ENCODE data around the gene BRD9. TPM values are rescaled to one million over a fixed set of nuclear protein-coding genes. Genes with fewer than 3 reads are reported as not detected.
"Not testable (repeated sequence)": the region's sequence is repeated elsewhere in the genome, so short reads cannot be mapped to it uniquely, and the experiment has no call there.

The BRD9 gene
- total and polyA plus RNA-seq, 2 donors (not counting 1 experiment from before 2014, with no cell fraction given), result 13.0 to 35.3 TPM

DNA sequence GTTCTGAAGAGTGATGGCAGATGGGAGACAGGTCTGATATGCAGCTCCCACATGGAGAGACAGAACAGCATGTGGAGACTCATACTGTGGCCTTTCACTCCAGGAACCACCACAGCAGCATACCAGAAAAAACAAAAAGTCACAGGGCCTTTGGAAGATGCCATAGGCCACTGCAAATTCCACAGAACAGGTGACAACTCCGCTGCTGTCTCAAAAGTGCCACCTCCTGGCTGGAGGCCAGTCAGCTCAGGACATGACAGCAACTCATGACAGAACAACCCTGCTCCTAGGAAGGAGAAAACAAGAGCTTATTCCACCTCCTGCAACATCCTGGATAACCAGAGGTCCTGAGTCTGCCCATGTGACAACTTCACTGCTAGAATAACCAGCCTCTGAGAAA is 67.1 kb downstream of the BRD9 start:
- H3K27ac ChIP-seq (ENCODE audit: insufficient read depth, low read length); H3K9me3 ChIP-seq (ENCODE audit: control insufficient read depth, insufficient read depth, low read depth, low read length); H4K20me1 ChIP-seq (ENCODE audit: control insufficient read depth, extremely low read depth, insufficient read depth, low read length); H3K36me3 ChIP-seq (ENCODE audit: control insufficient read depth, insufficient read depth, low read length); H3K4me3 ChIP-seq (replicated peaks in 1 of 4; ENCODE audit: control extremely low read depth in 1 of 4, insufficient read depth in 1 of 4, low read depth in 3 of 4, low read length in 4 of 4); DNase-seq (ENCODE audit: low read depth in 2 of 2); H3K79me2 ChIP-seq (ENCODE audit: control insufficient read depth, insufficient read depth, low read length); H3K27me3 ChIP-seq (ENCODE audit: control insufficient read depth, insufficient read depth, low read length); H3K4me1 ChIP-seq (ENCODE audit: control insufficient read depth, extremely low read depth, insufficient read depth, low read length); H2AFZ ChIP-seq (ENCODE audit: low read length); H3K4me2 ChIP-seq (ENCODE audit: extremely low read depth, insufficient read depth, low read length); H3K9ac ChIP-seq (ENCODE audit: insufficient read depth, low read length): not testable (repeated sequence)

DNA sequence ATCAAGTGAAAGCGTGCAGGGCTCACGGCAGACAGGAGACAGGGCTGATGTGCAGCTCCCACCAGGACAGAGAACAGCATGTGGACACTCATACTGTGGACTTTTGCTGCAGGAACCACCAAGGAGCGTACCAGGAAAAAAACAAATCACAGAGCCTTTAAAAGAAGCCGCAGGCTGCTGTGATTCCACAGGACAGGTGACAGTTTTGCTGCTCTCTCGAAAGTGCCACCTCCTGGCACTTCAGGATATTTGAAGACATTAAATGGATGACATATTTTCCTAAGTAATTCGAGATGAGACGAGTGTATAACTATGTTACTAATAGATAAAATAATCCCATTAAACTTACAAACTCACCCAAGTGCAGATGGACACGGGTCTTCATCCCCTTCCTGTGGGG is 71.1 kb downstream of the BRD9 start:
- Histone ChIP-seq H3K79me2 (ENCODE audit: control insufficient read depth, insufficient read depth, low read length) (no peaks in the 10 kb centered on the region), H3K36me3 (ENCODE audit: control insufficient read depth, insufficient read depth, low read length) (no peaks in the 10 kb centered on the region), H3K9me3 (ENCODE audit: control insufficient read depth, insufficient read depth, low read depth, low read length) (no peaks in the 10 kb centered on the region), H3K4me1 (ENCODE audit: control insufficient read depth, extremely low read depth, insufficient read depth, low read length) (no peaks in the 10 kb centered on the region), H4K20me1 (ENCODE audit: control insufficient read depth, extremely low read depth, insufficient read depth, low read length) (no peaks in the 10 kb centered on the region), H3K27me3 (ENCODE audit: control insufficient read depth, insufficient read depth, low read length) (no peaks in the 10 kb centered on the region), H2AFZ (ENCODE audit: low read length) (no peak overlapping the region), H3K9ac (ENCODE audit: insufficient read depth, low read length) (no peak overlapping the region), H3K27ac (ENCODE audit: insufficient read depth, low read length) (no peak overlapping the region), H3K4me3 (replicated peaks in 1 of 4; ENCODE audit: control extremely low read depth in 1 of 4, insufficient read depth in 1 of 4, low read depth in 3 of 4, low read length in 4 of 4) (no peak overlapping the region), H3K4me2 (ENCODE audit: extremely low read depth, insufficient read depth, low read length) (no peak overlapping the region)
- TF ChIP-seq, protein P1, sequence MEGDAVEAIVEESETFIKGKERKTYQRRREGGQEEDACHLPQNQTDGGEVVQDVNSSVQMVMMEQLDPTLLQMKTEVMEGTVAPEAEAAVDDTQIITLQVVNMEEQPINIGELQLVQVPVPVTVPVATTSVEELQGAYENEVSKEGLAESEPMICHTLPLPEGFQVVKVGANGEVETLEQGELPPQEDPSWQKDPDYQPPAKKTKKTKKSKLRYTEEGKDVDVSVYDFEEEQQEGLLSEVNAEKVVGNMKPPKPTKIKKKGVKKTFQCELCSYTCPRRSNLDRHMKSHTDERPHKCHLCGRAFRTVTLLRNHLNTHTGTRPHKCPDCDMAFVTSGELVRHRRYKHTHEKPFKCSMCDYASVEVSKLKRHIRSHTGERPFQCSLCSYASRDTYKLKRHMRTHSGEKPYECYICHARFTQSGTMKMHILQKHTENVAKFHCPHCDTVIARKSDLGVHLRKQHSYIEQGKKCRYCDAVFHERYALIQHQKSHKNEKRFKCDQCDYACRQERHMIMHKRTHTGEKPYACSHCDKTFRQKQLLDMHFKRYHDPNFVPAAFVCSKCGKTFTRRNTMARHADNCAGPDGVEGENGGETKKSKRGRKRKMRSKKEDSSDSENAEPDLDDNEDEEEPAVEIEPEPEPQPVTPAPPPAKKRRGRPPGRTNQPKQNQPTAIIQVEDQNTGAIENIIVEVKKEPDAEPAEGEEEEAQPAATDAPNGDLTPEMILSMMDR (conservative IDR thresholded peaks at IDR 0.05 in 1 of 2, IDR thresholded peaks at IDR 0.05 in 1 of 2; ENCODE audit: low read depth in 1 of 2, low read length in 2 of 2), result no peak
- TF ChIP-seq EZH2 (IDR thresholded peaks at IDR 0.05; ENCODE audit: low read length, missing control alignments), result no peak
- DNase-seq (ENCODE audit: low read depth in 2 of 2), result no peak

DNA sequence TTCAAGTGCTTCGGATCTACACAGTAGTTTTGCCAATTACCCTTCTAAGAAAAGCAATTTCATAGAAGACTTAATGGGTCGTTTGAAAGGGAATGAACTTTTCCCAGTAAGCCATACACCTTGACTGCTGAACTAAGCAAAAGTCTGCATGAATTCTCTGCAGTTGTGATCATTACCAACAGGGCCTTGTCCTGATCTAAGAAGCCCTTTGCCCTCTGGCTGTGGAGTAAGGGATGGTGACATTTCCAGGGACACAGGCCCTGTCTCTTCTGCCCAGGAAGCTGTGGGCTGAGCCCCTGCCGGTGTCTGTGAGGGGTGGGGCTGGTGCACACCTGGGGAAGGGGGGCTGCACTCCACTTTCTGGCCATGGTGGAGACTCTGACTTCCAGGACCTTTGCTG is 72.4 kb downstream of the BRD9 start:
- Histone ChIP-seq H3K27me3 (ENCODE audit: control insufficient read depth, insufficient read depth, low read length) (no peaks in the 10 kb centered on the region), H3K36me3 (ENCODE audit: control insufficient read depth, insufficient read depth, low read length) (no peaks in the 10 kb centered on the region), H3K27ac (ENCODE audit: insufficient read depth, low read length) (no peak overlapping the region), H3K9me3 (ENCODE audit: control insufficient read depth, insufficient read depth, low read depth, low read length) (no peaks in the 10 kb centered on the region), H3K79me2 (ENCODE audit: control insufficient read depth, insufficient read depth, low read length) (no peaks in the 10 kb centered on the region), H3K4me2 (ENCODE audit: extremely low read depth, insufficient read depth, low read length) (no peak overlapping the region), H3K4me1 (ENCODE audit: control insufficient read depth, extremely low read depth, insufficient read depth, low read length) (no peaks in the 10 kb centered on the region), H3K9ac (ENCODE audit: insufficient read depth, low read length) (no peak overlapping the region), H2AFZ (ENCODE audit: low read length) (no peak overlapping the region), H4K20me1 (ENCODE audit: control insufficient read depth, extremely low read depth, insufficient read depth, low read length) (no peaks in the 10 kb centered on the region), H3K4me3 (replicated peaks in 1 of 4; ENCODE audit: control extremely low read depth in 1 of 4, insufficient read depth in 1 of 4, low read depth in 3 of 4, low read length in 4 of 4) (no peak overlapping the region)
- no peak for TF ChIP-seq EZH2 (IDR thresholded peaks at IDR 0.05; ENCODE audit: low read length, missing control alignments)
- TF ChIP-seq, protein P1 (conservative IDR thresholded peaks at IDR 0.05 in 1 of 2, IDR thresholded peaks at IDR 0.05 in 1 of 2; ENCODE audit: low read depth in 1 of 2, low read length in 2 of 2), result no peak
- no peak for DNase-seq (ENCODE audit: low read depth in 2 of 2)

Measured in fibroblast of lung (primary cell).